Posterior cingulate gyrus (tissue), 11 donors: ENCODE data around the gene LMF1.
"Not testable (repeated sequence)": the region's sequence is repeated elsewhere in the genome, so short reads cannot be mapped to it uniquely, and the experiment has no call there.

Experiments used
- DNase-seq, 10 donors: peaks; one replicate each; pipeline versions ENCODE4 v3.0.0 to v3.0.0-alpha.2; 2020 to 2021; ENCODE audit warnings: mixed read lengths in 3 of 10
- intact Hi-C: fragments of 100-400 bp; cut with DNase I; formaldehyde crosslinking; loops from one replicate; pipeline ENCODE4 v1.15.1; 2023

The LMF1 gene

GRCh38 chr16:848510-849253 lies 122.1 kb downstream of the LMF1 start:
- peak in 2 of 10 donors; percentile 47 to 67 for DNase-seq
- intact Hi-C loops, result no loop called here

- intact Hi-C loops, result no loop called here
- peak in 2 of 10 donors; percentile 45 to 57 for DNase-seq
Measured at GRCh38 chr16:847681-848445, 122.9 kb downstream of the LMF1 start.

- DNase-seq, result peak in 2 of 10 donors; percentile 18 to 26
- intact Hi-C loops, result no loop called here
Measured at GRCh38 chr16:847151-847550, 123.6 kb downstream of the LMF1 start.

- intact Hi-C loops, result no loop called here
- DNase-seq, result peak in 2 of 10 donors; percentile 58 to 83
Measured at GRCh38 chr16:845351-845745, 125.4 kb downstream of the LMF1 start.

- DNase-seq, result peak in 2 of 10 donors; percentile 76 to 86
- intact Hi-C loops, result no loop called here
Measured at GRCh38 chr16:844638-845350, 126.0 kb downstream of the LMF1 start.

- intact Hi-C loops, result no loop called here
- peak in 2 of 10 donors; percentile 55 to 66 for DNase-seq
Measured at GRCh38 chr16:843771-844170, 127.0 kb downstream of the LMF1 start.

GRCh38 chr16:842711-843560 lies 127.8 kb downstream of the LMF1 start:
- DNase-seq, result peak in 2 of 10 donors; percentile 77 to 81
- intact Hi-C loops, result no loop called here

GRCh38 chr16:842061-842476 lies 128.7 kb downstream of the LMF1 start:
- DNase-seq, result peak in 6 of 10 donors; percentile 49 to 93 (median 80)
- intact Hi-C loops, result no loop called here

GRCh38 chr16:841455-842060 lies 129.2 kb downstream of the LMF1 start:
- intact Hi-C loops, result no loop called here
- peak in 2 of 10 donors; percentile 55 to 82 for DNase-seq

- intact Hi-C loops, result no loop called here
- peak in 1 of 10 donors; percentile 67 for DNase-seq
Measured at GRCh38 chr16:840561-841454, 130.0 kb downstream of the LMF1 start.

- DNase-seq, result peak in 2 of 10 donors; percentile 69 to 72
- intact Hi-C loops, result no loop called here
Measured at GRCh38 chr16:839643-840408, 131.0 kb downstream of the LMF1 start.

GRCh38 chr16:838741-839140 lies 132.0 kb downstream of the LMF1 start:
- intact Hi-C loops, result no loop called here
- no peak for DNase-seq

GRCh38 chr16:836822-837221 lies 134.0 kb downstream of the LMF1 start:
- intact Hi-C loops, DNase-seq: not testable (repeated sequence)

GRCh38 chr16:836221-836620 lies 134.6 kb downstream of the LMF1 start:
- intact Hi-C loops, result no loop called here
- DNase-seq, result no peak

- intact Hi-C loops, result no loop called here
- DNase-seq, result no peak
Measured at GRCh38 chr16:835373-835772, 135.4 kb downstream of the LMF1 start.

GRCh38 chr16:833411-833810 lies 137.4 kb downstream of the LMF1 start:
- intact Hi-C loops, result no loop called here

GRCh38 chr16:832652-833336 lies 138.0 kb downstream of the LMF1 start:
- intact Hi-C loops, result no loop called here

More at GRCh38 chr16:833411-833810, 137.4 kb downstream of the LMF1 start:
- no peak for DNase-seq

More at GRCh38 chr16:832652-833336, 138.0 kb downstream of the LMF1 start:
- no peak for DNase-seq
